Limb (tissue), 2 donors: Measurements from ENCODE around the gene LTO1.

Source experiments
- DNase-seq, 2 donors: peaks; one replicate each; pipeline ENCODE4 v3.0.0-alpha.2; 2016; ENCODE audit errors: extremely low spot score in 2 of 2

LTO1 gene

DNA sequence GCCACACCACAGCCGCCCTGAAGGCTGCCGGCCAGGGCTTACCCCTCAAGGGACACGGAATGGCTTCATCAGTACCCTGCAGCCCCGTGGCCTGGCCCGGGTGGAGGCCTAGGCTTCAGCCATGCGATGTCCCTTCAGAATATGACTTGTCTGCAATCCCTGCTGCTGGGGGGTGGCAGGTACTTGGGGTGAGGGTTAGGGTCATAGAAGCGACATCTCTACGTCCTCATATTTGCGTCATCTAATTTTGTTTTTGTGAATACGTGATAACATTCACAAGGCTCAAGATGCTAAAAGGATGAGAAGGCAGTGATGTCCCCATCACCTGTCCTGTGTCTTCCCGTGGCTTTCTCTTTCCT is 27.8 kb downstream of the LTO1 start:
- DNase-seq, result no peak

DNA sequence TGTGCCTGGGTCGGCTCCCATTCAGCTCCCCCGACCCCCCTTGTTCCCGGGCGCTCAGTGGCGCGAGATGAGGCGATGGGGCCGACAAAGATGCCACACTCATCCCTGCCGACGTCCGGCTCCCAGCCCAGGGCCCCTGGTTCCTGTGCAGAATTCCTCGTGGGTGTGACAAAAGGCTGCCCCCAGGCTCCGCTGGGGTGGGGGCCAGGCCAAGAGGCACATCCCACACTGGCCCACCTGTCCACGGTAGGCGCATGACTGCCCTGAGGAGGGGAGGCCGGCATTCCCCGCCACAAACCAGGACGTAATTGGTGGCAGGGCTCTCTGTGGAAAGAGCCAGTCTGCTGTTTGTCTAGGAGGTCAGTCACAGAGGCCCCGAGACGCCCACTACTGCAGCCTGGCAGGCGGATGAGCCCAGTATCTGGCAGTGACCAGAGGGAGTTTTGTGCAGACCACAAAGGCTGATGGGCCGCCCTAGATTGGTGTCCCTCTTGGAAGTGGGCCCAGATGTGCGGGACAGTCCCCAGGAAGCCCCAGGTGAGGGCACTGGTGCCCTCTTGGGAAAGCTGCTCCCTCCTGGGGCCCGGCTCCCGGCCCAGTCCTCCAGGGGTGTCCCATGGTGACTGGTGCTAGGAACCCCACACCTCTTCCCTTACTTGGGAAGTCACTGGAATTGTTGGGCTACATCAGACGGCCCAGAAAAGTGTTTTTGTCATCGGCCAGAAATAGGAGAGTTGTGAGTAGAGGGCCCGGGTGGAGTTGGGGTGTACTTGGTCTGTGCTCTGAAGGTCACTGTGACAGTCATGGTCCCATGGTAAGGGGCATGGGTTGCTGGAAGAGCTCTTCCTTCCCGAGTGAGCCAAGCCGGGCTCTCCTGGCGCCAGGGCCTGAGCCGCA is 28.4 kb downstream of the LTO1 start:
- DNase-seq, result peak in 1 of 2 donors; percentile 42

GRCh38 chr11:69645801-69646492 is 29.2 kb downstream of the LTO1 start:
- no peak for DNase-seq

GRCh38 chr11:69644962-69645675 is 30.0 kb downstream of the LTO1 start:
- peak in 1 of 2 donors; percentile 42 for DNase-seq

GRCh38 chr11:69644071-69644961 is 30.8 kb downstream of the LTO1 start:
- DNase-seq, result peak; percentile 47 to 85

DNA sequence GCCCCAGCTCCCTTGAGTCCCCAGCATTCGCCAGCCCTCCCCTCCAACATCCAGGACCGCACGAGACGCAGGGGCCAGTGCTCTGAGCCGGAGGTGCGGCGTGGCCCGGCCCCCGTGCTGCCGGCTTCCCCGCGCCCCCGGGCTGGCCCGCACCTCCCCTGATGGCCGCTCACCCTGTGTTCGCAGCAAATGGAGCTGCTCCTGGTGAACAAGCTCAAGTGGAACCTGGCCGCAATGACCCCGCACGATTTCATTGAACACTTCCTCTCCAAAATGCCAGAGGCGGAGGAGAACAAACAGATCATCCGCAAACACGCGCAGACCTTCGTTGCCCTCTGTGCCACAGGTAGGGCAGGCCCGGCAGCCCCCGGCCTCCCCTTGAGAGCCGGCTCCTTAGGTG is 31.5 kb downstream of the LTO1 start:
- DNase-seq, result no peak

- DNase-seq, result peak; percentile 85 to 93
Observed at GRCh38 chr11:69642913-69643632, 32.1 kb downstream of the LTO1 start.

DNA sequence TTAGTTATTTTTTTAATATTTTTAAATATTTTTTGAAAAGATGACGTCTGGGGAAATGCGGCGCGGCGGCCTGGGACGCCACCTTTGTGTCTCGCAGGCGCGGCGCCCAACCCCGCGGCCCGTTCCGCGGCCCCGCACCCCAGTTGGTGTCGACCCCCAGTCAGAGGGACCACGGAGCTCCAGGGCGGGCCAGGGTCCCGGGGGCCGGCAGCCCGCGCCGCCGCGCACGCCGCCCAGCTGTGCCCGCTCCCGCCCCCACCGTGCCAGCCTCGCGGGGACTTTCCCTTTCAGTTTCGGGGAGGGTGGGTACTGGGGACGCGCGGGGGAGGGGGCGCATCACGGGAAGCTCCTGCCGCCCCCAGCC is 32.6 kb downstream of the LTO1 start:
- DNase-seq, result peak in 1 of 2 donors; percentile 77

GRCh38 chr11:69641681-69642548 is 33.2 kb downstream of the LTO1 start:
- peak in 1 of 2 donors; percentile 66 for DNase-seq

DNA sequence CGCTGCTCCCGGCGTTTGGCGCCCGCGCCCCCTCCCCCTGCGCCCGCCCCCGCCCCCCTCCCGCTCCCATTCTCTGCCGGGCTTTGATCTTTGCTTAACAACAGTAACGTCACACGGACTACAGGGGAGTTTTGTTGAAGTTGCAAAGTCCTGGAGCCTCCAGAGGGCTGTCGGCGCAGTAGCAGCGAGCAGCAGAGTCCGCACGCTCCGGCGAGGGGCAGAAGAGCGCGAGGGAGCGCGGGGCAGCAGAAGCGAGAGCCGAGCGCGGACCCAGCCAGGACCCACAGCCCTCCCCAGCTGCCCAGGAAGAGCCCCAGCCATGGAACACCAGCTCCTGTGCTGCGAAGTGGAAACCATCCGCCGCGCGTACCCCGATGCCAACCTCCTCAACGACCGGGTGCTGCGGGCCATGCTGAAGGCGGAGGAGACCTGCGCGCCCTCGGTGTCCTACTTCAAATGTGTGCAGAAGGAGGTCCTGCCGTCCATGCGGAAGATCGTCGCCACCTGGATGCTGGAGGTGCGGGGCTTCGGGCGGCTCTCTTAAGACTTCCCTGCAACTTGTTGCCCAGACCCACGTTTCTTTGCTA is 34.1 kb downstream of the LTO1 start, which contains the start of gene CCND1:
Gene CCND1 (plus strand): TSS at position 162 of the 587 bp plus-strand sequence. CDS start 158 bp downstream, at position 320.
- DNase-seq, result peak; percentile 87 to 88

- DNase-seq, result peak in 1 of 2 donors; percentile 43
Observed at GRCh38 chr11:69640260-69640994, 34.7 kb downstream of the LTO1 start.

GRCh38 chr11:69639831-69640230 is 35.3 kb downstream of the LTO1 start:
- no peak for DNase-seq

DNA sequence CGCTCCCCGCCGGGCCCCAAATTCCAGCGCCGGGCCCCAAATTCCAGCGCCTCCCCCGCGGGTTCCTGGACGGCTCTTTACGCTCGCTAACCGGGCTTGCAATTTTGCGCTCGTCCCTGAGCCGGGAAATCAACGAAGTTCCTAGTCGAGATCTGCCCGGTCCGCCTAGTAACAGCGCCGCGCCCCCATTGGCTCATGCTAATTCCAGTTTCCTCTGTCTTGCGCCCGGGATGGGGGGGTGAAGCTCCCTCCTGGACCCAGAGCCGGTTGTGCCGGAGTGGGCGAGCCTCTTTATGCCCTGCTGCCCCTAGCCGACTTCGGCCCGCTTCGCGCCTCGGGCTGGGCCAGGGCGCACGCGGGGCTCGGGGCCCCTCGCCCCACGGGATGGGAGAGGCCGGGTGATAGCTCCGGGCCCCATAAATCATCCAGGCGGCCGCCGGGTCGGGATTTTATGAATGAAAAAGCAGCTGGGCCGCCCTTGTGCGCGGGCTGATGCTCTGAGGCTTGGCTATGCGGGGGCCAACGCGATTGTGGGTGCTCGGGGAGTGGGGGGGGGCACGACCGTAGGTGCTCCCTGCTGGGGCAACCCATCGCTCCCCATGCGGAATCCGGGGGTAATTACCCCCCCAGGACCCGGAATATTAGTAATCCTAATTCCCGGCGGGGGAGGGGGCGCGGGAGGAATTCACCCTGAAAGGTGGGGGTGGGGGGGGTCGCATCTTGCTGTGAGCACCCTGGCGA is 36.0 kb downstream of the LTO1 start:
- peak; percentile 94 for DNase-seq

GRCh38 chr11:69637941-69638871 is 36.9 kb downstream of the LTO1 start:
- peak in 1 of 2 donors; percentile 83 for DNase-seq

GRCh38 chr11:69637198-69637940 is 37.8 kb downstream of the LTO1 start:
- no peak for DNase-seq
